Peyer's patch (tissue), 4 donors: ENCODE measurements around the gene NRF1. TPM values are rescaled to one million over a fixed set of nuclear protein-coding genes. Genes with fewer than 3 reads are reported as not detected.

Experiments
- DNase-seq, 3 donors: peaks; one replicate each; pipeline ENCODE4 v3.0.0-alpha.2; 2017 to 2019
- H3K27ac ChIP-seq, 4 donors: fragments of 200-600 bp; sonication (generic); one replicate each; pipeline ENCODE4 v1.5.1; 2016 to 2019
- H3K27me3 ChIP-seq, 2 donors: fragments of 200-600 bp; sonication (generic); one replicate each; pipeline ENCODE4 v1.5.1; 2019
- H3K36me3 ChIP-seq, 3 donors: fragments of 200-600 bp; sonication (generic); one replicate each; pipeline ENCODE4 v1.5.1; 2016 to 2019
- H3K4me1 ChIP-seq, 4 donors: fragments of 200-600 bp; sonication (generic); one replicate each; pipeline ENCODE4 v1.5.1; 2016 to 2019
- H3K4me3 ChIP-seq, 4 donors: fragments of 200-600 bp; sonication (generic); 1 replicate in 3 of 4; 2 replicates in 1 of 4; pipeline ENCODE4 v1.5.1; 2016 to 2019; ENCODE audit warnings: mild to moderate bottlenecking in 1 of 4
- H3K9me3 ChIP-seq, 4 donors: fragments of 200-600 bp; sonication (generic); one replicate each; pipeline ENCODE4 v1.5.1; 2016 to 2019; ENCODE audit warnings: mild to moderate bottlenecking in 1 of 4
- POLR2A ChIP-seq, 2 donors: fragments of 450-650 bp; IDR thresholded peaks; one replicate each; pipeline ENCODE4 v1.5.1; 2017; ENCODE audit warnings: antibody characterized with exemption in 2 of 2, mild to moderate bottlenecking in 2 of 2, moderate library complexity in 2 of 2
- total RNA-seq, 4 donors: library from RNA; depleted of rRNA; stranded (reverse); fragments of >200 nt; gene quantifications; one replicate each; pipeline ENCODE4 v1.1.0, GENCODE V29; 2016
- TF ChIP-seq, protein P1 (sequence below), 6 experiments: fragments of 450-650 bp in 4 of 6; fragments of 200-600 bp in 2 of 6; sonication (generic) in 1 of 6; IDR thresholded peaks; one replicate each; pipeline ENCODE4 v1.5.1; 2017 to 2019; ENCODE audit warnings: antibody characterized with exemption in 6 of 6, mild to moderate bottlenecking in 3 of 6, moderate library complexity in 1 of 6

The NRF1 gene
- total RNA-seq, 4 donors from 2014 or later: 11.2 to 27.2 (median 16.5) TPM

DNA sequence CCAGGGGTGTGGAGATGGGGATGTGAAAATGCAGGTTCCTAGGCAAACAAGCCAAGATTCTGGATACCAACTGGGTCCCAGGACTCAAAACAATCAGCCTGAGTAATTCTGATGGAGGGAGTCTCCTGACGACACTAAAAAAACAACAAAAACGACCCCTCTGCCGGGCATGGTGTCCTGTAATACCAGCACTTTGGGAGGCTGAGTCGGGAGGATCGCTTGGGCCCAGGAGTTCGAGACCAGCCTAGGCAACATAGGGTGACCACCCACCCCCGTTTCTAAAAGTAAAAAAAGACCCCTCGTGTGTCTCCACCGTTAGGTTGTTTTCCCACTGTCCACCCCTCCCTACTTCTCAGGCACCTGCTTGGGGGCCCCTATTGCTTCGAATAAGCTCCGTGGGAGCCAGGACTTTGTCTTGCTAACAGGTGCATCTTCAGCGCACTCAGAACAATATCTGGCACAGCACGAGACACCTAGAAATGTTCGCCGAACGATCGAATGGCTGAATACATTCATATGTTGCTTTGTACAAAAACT, 743 bp upstream of the NRF1 start:
- Histone ChIP-seq H3K9me3 (no peaks in the 10 kb centered on the region), H3K27me3 (no peaks in the 10 kb centered on the region), H3K4me1 (peaks cover 0 to 29% (median 8%) of the 10 kb centered on the region in 4 donors), H3K27ac (peak overlapping the region; percentile 92 to 98 (median 94)), H3K36me3 (no peaks in the 10 kb centered on the region), H3K4me3 (peak overlapping the region; percentile 74 to 96 (median 86))
- no peak for DNase-seq
- TF ChIP-seq, protein P1, sequence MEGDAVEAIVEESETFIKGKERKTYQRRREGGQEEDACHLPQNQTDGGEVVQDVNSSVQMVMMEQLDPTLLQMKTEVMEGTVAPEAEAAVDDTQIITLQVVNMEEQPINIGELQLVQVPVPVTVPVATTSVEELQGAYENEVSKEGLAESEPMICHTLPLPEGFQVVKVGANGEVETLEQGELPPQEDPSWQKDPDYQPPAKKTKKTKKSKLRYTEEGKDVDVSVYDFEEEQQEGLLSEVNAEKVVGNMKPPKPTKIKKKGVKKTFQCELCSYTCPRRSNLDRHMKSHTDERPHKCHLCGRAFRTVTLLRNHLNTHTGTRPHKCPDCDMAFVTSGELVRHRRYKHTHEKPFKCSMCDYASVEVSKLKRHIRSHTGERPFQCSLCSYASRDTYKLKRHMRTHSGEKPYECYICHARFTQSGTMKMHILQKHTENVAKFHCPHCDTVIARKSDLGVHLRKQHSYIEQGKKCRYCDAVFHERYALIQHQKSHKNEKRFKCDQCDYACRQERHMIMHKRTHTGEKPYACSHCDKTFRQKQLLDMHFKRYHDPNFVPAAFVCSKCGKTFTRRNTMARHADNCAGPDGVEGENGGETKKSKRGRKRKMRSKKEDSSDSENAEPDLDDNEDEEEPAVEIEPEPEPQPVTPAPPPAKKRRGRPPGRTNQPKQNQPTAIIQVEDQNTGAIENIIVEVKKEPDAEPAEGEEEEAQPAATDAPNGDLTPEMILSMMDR (IDR thresholded peaks at IDR 0.05): no peak
- no peak for TF ChIP-seq POLR2A (IDR thresholded peaks at IDR 0.05)

DNA sequence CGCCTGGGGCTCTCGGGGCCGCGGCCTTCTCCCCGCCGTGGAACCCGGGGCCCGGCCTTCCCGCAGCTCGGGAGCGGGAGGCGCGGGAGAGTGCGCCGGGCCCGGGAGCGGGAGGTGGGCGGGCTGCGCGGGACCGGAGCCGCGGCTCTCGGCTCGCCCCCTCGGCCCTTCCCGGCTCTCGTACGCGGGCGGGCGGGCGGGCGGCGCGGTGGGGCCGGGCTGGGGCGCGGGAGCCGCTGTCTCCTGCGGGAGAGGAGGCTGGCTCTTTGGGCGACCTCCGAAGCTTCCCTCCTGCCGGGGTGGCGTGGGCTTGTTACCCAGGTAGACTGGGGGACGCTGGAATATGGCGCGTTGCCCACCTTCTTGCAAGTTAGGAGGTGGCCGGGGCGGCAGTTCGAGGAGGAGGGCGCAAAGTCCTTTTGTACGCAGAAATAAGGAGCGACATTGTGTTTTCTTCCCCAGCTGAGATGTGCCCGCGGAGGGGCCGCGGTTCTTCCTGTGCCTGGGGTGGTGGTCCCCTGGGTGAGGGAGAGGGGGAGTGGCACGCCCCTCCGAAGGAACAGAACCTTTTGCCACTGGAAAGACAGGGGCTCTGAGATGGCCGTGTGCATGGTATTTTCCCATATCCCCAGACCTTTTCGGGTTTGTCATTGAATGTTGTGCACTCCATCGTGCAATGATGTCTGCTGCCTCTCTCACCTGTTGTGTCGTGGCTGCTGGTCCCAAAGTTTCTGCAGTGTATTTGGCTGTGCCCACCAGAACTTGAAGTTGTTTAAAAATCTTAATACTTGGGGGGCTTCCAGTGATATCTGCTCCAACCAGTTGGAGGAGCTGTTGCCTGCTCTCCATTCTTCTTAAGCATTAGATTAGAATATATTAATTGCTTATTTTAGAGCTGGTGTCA, 844 bp downstream of the NRF1 start:
- peaks cover 0 to 29% (median 10%) of the 10 kb centered on the region in 4 donors for H3K4me1 ChIP-seq
- peak in 2 of 3 donors; percentile 49 to 74 for DNase-seq
- no peak for TF ChIP-seq POLR2A (IDR thresholded peaks at IDR 0.05)
- TF ChIP-seq, protein P1 (IDR thresholded peaks at IDR 0.05): peak in 5 of 6 experiments; percentile 26 to 61 (median 50)
- H3K36me3 ChIP-seq: no peaks in the 10 kb centered on the region
- H3K27ac ChIP-seq: peak overlapping the region; percentile 92 to 98 (median 94)
- H3K9me3 ChIP-seq: no peaks in the 10 kb centered on the region
- H3K27me3 ChIP-seq: no peaks in the 10 kb centered on the region
- H3K4me3 ChIP-seq: peak overlapping the region; percentile 74 to 96 (median 86)

- peaks cover 0 to 33% (median 10%) of the 10 kb centered on the region in 4 donors for H3K4me1 ChIP-seq
Observed at GRCh38 chr7:129613016-129613337, 1.5 kb downstream of the NRF1 start.

GRCh38 chr7:129615018-129615417, 3.5 kb downstream of the NRF1 start:
- H3K4me1 ChIP-seq: peaks cover 0 to 29% (median 10%) of the 10 kb centered on the region in 4 donors
- H3K9me3 ChIP-seq: no peaks in the 10 kb centered on the region
- H3K27me3 ChIP-seq: no peaks in the 10 kb centered on the region
- H3K4me3 ChIP-seq: no peak overlapping the region
- no peak for TF ChIP-seq POLR2A (IDR thresholded peaks at IDR 0.05)
- H3K36me3 ChIP-seq: no peaks in the 10 kb centered on the region
- H3K27ac ChIP-seq: no peak overlapping the region
- DNase-seq: no peak

More at GRCh38 chr7:129613016-129613337, 1.5 kb downstream of the NRF1 start:
- Histone ChIP-seq H3K27me3 (no peaks in the 10 kb centered on the region), H3K4me3 (peak overlapping the region; percentile 74 to 96 (median 86)), H3K9me3 (no peaks in the 10 kb centered on the region), H3K36me3 (no peaks in the 10 kb centered on the region), H3K27ac (peak overlapping the region; percentile 92 to 98 (median 94))
- TF ChIP-seq POLR2A (IDR thresholded peaks at IDR 0.05): no peak
- TF ChIP-seq, protein P1 (IDR thresholded peaks at IDR 0.05): peak in 1 of 6 experiments; percentile 1
- no peak for DNase-seq

DNA sequence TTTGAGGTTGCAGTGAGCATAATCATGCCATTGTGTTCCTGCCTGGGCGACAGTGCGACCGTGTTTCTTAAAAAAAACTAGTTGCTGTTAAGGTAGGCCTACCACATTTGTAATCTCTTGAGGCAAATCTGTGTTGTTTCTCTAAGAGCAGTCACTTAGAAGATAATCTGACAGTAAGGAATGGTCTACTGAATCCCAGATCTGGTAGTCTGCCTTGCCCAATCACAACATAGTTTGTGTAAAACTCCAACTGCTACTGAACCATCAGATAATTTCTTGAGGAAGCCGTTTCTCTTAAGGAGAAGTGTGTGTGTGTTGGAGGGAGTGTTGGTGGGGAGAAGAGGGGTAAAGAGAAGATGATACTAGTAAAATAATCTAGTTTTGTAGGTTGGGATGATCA, 5.0 kb downstream of the NRF1 start:
- peaks cover 0 to 22% (median 7%) of the 10 kb centered on the region in 4 donors for H3K4me1 ChIP-seq
- no peak overlapping the region for H3K27ac ChIP-seq
- DNase-seq: no peak
- H3K36me3 ChIP-seq: no peaks in the 10 kb centered on the region
- TF ChIP-seq, protein P1 (IDR thresholded peaks at IDR 0.05): no peak
- no peak for TF ChIP-seq POLR2A (IDR thresholded peaks at IDR 0.05)
- H3K9me3 ChIP-seq: no peaks in the 10 kb centered on the region
- H3K27me3 ChIP-seq: no peaks in the 10 kb centered on the region
- H3K4me3 ChIP-seq: no peak overlapping the region

GRCh38 chr7:129617178-129617577, 5.7 kb downstream of the NRF1 start:
- no peak overlapping the region for H3K4me3 ChIP-seq
- no peak for TF ChIP-seq POLR2A (IDR thresholded peaks at IDR 0.05)
- TF ChIP-seq, protein P1 (IDR thresholded peaks at IDR 0.05): no peak
- H3K4me1 ChIP-seq: peaks cover 0 to 22% (median 7%) of the 10 kb centered on the region in 4 donors
- no peaks in the 10 kb centered on the region for H3K27me3 ChIP-seq
- no peaks in the 10 kb centered on the region for H3K36me3 ChIP-seq
- no peak for DNase-seq
- H3K9me3 ChIP-seq: no peaks in the 10 kb centered on the region
- H3K27ac ChIP-seq: no peak overlapping the region
